ENCODE measurements around the gene ZYX. TPM values are rescaled to one million over a fixed set of nuclear protein-coding genes. Genes with fewer than 3 reads are reported as not detected.

Gene ZYX
- polyA plus RNA-seq, 1 of the 3 experiments (the other 2 are of a cell fraction), result 271 TPM

GRCh38 chr7:143408686-143409561 lies 27.8 kb downstream of the ZYX start, which contains the start of gene EPHA1:
EPHA1 (minus strand) TSS chr7:143408856; CDS start chr7:143408805, 51 bp downstream.
- Histone ChIP-seq H3K9ac (no peak within 1 kb of the TSS), H3K4me1 (ENCODE audit: control insufficient read depth in 1 of 2, insufficient read depth in 2 of 2, low read depth in 1 of 2, low read length in 1 of 2) (peaks cover 4 to 23% of the 10 kb centered on the region in 2 experiments; a peak in 3 of 4 replicates), H3K4me3 (ENCODE audit: low read depth in 2 of 2, low read length in 1 of 2) (no peak within 1 kb of the TSS), H3F3A (replicated peaks; ENCODE audit: insufficient read depth) (no peaks in the 10 kb centered on the region), H3K79me2 (ENCODE audit: insufficient read depth) (no peaks in the 10 kb centered on the region), H3K36me3 (replicated peaks in 1 of 2; ENCODE audit: control insufficient read depth in 1 of 2, insufficient read depth in 2 of 2, low read length in 1 of 2) (no peaks in the 10 kb centered on the region), H3K9me3 (no peaks in the 10 kb centered on the region), H3K9me2 (no peaks in the 10 kb centered on the region), H3K4me2 (peak within 1 kb of the TSS; percentile 61), H2AFZ (ENCODE audit: low read depth) (peak within 1 kb of the TSS; percentile 85), H3K27me3 (ENCODE audit: insufficient read depth) (no peaks in the 10 kb centered on the region), H4K20me1 (ENCODE audit: insufficient read depth) (no peaks in the 10 kb centered on the region), H3K27ac (ENCODE audit: low read depth in 2 of 2, low read length in 1 of 2) (no peak within 1 kb of the TSS)
- TF ChIP-seq MEF2A (IDR thresholded peaks at IDR 0.05; ENCODE audit: borderline replicate concordance, low read depth) (no peak), SMC3 (IDR thresholded peaks at IDR 0.05; ENCODE audit: low read depth, low read length) (no peak), GABPA (IDR thresholded peaks at IDR 0.05; ENCODE audit: low read depth) (no peak), IRF3 (IDR thresholded peaks at IDR 0.05; ENCODE audit: low read depth, low read length) (no peak), NRF1 (IDR thresholded peaks at IDR 0.05; ENCODE audit: low read depth, low read length) (no peak), TEAD4 (IDR thresholded peaks at IDR 0.05; ENCODE audit: borderline replicate concordance, insufficient read depth) (no peak), REST (IDR thresholded peaks at IDR 0.05; ENCODE audit: low read depth, low read length) (no peak), MAX (IDR thresholded peaks at IDR 0.05; ENCODE audit: low read depth) (no peak), TCF12 (IDR thresholded peaks at IDR 0.05) (no peak), GATA2 (CRISPR knock-in tag; IDR thresholded peaks at IDR 0.05) (no peak), EZH2phosphoT487 (IDR thresholded peaks at IDR 0.05; ENCODE audit: borderline replicate concordance, low read depth) (no peak)
- DNase-seq, result no peak
- POLR2A ChIA-PET, result no interaction called here
- 52% methylated on average over 29 of the region's 39 CpGs for WGBS (ENCODE audit: low lambda C conversion rate)
- CTCF ChIA-PET, result interaction anchor here (1.3 to 8.8 kb wide), 4 partner anchors 7 to 169 kb away, joined by 5 to 68 read pairs (median 34); partner anchors contain the start of gene ZYX
